ENCODE data around the gene ZMIZ1.
"Not testable (repeated sequence)": the region's sequence is repeated elsewhere in the genome, so short reads cannot be mapped to it uniquely, and the experiment has no call there.

Gene ZMIZ1

DNA sequence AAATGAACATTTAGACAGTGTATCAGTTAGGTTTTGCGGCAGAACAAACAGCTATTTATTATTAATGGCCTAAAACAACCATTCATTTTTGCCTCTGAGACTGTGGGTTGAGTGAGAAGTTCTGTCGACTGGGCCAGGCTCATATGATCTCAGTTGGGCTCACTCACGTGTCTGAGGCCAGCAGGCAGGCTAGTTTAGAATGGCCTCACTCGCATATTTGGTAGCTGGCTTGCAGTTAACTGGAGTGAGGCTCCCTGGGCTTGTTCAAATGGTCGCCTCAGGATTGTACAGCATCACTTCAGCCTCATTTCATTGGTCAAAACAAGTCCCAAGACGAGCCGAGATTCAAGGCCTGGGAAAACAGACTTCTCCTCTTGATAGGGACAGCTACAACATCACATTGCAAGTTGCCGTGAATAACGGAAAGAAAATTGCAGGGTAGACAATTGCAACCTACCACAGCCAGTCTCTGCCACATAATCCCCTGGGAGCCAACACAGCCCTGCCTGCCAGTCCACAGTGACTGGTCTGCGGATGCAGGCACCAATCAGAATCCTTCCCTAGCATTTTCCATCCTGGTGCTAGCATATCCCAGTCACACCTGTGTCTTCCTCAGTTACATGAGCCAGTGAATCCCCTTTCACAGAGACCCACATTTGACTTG lies 255.4 kb downstream of the ZMIZ1 start:
- no peak for FAIRE-seq
- no peak for DNase-seq (ENCODE audit: insufficient read length, low spot score)

DNA sequence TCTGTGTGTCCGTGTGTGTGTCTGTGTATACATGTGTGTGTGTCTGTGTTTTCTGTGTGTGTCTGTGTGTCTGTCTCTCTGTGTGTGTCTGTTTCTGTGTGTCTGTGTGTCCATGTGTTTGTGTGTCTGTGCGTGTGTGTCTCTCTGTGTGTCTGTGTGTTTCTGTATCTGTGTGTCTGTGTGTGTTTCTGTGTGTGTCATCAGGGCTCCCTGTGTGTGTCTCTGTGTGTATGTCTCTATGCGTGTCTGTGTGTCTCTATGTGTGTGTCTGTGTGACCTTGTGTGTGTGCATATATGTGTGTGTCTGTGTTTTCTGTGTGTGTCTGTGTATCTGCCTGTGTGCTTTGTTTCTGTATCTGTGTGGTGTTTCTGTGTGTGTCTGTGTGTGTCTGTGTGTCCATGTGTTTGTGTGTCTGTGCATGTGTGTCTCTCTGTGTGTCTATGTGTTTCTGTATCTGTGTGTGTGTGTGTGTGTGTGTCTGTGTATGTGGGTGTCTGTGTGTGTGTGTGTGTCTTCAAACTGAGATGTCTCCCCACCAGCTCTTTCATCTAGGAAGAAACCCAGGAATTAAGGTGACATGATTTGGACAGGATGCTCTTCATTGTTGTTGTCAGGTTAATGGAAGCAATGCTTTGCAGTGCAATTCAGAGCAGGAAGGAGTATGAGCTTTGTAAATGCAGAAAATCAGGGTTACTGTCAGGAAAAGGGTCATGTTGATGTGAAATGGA lies 257.8 kb downstream of the ZMIZ1 start:
- peak; percentile 92 for FAIRE-seq
- no peak for DNase-seq (ENCODE audit: insufficient read length, low spot score)

DNA sequence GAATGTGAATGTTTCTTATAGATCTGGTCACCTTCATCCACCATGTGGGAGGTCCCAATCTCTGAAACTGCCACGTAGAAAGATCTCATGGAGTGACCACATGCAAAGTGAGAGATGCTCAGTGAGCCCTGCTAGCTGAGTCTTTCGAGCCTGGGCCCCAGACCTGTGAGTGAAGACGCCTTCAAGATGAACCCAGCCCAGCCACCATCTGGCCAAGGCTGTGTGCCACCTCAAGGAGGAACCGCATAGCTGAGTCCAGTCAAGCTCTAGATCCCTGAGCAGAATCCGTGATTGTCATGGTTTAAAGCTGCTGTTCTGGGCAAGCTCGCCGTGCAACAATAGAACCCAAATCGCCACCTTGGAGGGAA lies 258.3 kb downstream of the ZMIZ1 start:
- FAIRE-seq (no peak), DNase-seq (ENCODE audit: insufficient read length, low spot score) (no peak)

DNA sequence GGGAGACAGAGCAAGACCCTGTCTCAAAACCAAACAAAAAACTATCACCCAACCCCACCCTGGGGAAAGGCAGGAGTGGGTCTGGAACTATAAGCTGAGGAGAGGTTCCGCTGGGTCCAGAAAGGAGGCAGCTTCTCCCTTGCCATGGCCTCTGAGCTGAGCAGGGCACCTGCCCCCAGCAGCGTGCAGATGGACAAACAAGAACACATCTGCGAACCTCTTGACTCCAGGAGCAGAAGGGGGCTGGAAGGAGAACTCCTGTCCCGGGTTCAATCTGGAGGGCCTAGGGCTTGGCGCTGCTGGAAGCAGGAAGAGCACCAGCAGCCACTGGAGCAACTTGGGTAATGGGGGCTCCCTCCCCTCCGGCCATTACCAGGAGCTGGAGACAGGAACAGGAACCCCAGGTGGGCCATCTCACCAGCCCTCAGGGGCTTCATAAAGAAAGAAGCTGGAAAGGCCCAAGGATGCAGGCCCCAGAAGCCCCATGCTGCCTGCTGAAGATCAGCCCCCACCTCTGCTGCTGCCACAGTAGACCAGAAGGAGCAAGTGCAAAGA lies 259.5 kb downstream of the ZMIZ1 start:
- FAIRE-seq (no peak), DNase-seq (ENCODE audit: insufficient read length, low spot score) (no peak)

DNA sequence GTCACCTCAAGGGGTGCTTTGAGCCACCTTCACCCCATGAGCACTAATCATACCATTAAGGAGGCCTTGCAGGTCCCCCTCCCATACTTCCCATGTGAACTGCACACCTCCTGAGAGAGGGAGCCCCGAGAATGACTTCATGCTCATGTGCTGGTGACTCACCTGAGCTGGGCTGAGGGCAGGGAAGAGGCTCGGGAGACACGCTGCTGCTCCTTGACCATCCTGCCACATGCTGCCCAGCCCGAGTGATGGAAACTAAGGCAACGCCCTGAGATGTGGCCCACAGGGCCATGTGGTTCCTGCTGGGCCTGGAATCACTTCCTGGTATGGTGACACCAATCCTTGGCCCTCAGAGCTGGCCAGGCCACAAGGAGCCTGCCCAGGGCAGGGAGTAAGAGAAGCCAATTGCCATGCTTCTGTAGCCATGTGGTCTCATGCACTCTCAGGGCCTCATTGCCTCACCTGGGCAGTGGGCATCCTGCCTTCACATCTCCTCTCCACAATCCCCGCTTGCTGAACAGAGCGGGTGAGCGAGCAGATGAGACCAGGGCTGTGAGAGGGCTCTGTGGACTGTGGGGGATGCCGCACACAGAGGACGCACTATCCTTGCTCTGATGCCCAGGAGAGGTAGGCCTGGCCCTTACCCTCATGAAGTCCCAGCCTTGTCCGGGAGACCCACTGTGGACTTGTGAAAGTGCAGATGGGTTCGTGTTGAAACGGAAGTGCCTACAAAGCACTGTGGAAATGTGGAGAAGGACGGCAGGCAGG lies 260.2 kb downstream of the ZMIZ1 start:
- DNase-seq (ENCODE audit: insufficient read length, low spot score) (no peak), FAIRE-seq (no peak)

DNA sequence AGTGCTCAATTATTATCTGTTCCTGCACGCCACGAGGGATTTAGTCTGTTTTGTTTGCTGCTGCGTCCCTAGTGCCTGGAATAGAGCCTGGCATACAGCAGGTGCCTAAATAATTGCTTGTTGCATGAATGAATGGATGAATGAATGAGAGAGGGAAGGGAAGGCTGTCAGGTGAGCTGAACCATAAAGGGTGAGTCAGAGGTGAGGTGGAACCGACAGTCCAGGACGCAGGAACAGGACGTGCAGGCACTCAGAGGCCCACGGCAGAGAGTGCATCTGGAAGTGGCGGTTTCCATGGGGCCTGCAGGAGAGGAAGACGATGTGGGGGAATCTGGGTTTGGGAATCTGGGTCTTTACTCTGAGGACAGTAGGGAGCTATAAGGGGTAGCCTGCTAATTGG lies 260.8 kb downstream of the ZMIZ1 start:
- DNase-seq (ENCODE audit: insufficient read length, low spot score): no peak
- no peak for FAIRE-seq

DNA sequence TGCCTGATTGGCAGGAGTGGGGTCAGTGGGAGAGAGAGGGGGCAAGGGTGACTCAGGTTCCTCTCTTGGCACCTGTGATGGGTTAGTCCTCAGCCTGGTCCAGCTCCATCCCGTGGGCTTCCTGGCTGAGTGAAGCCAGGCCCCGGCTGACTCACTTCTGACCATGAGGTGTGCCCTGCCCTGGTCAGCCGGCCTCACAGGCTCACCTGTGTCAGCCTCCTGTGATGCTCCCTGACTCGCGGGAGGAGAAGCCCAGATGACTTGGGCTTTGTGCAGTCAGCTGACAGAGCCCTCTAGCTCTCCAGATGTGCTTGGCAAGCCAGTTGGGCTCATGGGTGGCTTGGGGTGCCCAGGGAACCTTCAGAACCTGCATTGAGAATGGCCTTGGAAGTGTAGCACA lies 262.5 kb downstream of the ZMIZ1 start:
- FAIRE-seq (no peak), DNase-seq (ENCODE audit: insufficient read length, low spot score) (no peak)

DNA sequence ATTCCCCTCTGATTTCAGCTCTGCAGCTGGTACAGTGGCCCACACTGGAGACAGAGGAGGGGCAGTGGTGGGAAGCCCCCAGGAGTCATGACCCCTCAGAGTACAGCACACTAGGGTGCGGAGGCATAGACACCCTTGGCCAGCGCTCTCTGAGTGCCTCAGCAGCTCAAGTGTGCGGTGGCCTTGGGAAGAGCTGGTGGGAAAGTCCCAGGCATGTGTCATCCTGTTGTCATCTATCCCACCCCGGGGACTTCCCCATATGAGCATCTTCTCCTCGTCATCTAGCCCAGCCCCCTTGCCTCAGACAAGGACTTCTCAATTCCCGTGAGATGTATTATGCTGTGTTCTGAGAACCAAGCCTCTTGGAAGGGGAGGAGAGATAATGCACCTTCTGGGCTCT lies 262.9 kb downstream of the ZMIZ1 start:
- peak; percentile 75 for DNase-seq (ENCODE audit: insufficient read length, low spot score)
- FAIRE-seq: no peak

DNA sequence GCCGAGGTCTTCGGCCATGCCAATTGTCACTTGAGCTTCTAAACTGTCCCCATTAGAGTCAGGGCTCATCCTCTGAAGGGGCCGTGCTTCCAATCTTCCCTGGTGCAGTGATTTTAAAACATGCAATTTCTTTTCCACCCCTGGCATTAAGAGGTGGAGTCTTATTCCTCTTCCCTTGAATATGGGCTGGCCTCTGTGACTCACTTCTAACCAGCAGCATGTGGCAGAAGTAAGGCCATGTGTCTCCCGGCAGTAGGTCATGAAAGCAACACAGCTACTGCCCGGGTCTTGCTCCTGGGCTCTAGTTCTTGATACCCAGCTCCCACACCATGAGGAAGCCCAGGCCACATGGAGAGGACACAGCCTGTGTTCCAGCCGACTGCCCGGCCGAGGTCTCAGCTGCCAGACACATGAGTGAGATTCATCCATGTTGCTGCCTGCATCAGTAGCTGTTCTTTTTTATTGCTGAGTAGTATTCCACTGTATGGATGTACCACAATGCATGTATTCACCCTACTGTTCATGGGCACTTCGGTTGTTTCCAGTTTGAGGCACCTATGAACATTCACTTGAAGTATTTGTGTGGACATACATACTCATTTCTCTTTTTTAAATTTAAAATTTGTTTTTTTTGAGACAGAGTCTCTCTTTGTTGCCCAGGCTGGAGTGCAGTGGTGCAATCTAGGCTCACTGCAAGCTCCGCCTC lies 264.0 kb downstream of the ZMIZ1 start:
- not testable (repeated sequence) for DNase-seq (ENCODE audit: insufficient read length, low spot score)
- FAIRE-seq: peak; percentile 98

DNA sequence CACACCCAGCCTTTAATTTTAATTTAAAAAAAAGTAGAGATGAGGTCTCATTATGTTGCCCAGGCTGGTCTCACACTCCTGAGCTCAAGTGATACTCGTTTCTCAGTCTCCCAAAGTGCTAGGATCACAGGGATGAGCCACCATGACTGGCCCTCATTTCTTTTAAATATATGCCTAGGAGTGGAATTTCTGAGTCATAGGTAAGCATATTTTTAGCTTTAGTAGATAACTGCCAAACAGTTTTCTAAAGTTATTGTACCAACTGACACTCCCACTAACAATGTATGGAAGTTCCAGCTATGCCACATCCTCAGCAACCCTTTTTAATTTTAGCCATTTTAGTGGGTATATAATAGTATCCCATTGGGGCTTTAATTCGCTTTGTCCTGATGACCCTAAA lies 264.7 kb downstream of the ZMIZ1 start:
- FAIRE-seq (no peak), DNase-seq (ENCODE audit: insufficient read length, low spot score) (no peak)

DNA sequence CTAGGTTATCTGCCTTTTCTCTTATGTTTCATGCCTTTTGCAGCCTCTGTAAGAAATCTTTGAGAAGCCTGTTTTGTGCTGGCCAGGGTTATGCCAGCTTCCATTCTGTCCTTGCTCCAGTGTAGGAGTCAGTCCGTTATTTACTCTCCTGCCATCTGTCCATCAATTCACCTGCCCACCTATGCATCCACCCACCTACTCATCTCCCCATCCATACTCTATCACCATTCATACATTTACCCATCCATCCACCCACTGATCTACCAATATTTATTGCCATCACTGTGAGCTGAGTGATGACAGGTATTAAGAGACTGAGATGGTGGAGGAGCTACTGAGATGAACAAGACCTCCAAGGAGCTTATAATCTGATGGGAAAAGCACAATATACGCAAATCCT lies 265.8 kb downstream of the ZMIZ1 start:
- DNase-seq (ENCODE audit: insufficient read length, low spot score) (no peak), FAIRE-seq (no peak)

DNA sequence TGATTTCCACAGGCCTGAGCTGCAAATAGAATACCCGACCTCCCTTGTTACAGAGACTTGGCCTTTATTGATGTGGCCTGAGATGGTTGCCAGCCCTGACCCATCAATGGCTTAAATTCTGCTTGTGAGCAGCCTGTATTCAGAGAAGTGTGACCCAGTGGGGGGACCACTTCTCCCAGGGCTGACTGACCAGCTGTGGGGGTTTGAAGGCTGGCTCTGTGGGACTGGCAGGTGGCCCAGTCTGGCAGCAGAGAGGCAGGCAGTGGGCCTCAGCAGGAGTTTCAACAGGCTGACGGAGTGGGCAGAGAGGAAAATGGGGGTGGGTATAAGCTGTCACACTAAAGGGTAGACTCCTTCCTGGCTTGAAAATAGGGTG lies 266.3 kb downstream of the ZMIZ1 start:
- DNase-seq (ENCODE audit: insufficient read length, low spot score): no peak

DNA sequence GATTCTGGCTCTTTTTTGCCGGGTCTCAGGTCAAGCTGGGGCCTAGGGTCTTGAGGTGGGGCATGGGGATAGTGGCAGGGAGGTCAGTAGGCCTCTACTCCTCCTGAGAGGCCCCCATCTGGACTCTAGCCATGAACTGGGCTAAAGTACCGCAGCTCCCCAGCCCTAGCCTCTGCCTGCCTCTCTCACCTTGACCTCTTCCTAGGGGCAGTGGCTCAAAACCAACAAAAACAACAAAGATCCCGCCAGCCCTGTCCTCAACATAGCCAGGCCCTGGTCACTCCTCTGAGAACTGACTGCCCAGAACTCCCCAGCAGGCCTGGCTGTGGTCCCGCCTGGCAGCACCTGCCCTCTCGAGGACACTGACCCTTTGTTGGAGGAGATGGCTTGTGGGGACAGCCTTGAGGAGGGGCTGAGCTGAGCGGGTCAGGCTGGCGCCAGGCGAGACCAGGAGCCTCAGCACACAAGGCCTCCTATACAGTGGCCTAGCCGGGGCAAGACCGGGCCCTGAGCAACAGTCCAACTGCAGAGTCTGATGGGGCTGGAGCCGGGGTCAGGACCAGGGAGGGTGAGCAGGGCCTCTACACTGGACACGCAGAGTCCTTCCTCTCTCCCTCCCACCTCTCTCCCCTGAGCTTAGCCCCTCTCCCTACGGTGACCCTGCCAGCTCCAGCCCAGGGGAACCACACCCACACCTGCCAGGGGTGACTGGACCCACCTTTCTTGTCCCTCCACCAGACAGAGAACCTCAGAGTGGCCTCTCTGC lies 266.9 kb downstream of the ZMIZ1 start:
- FAIRE-seq: no peak
- no peak for DNase-seq (ENCODE audit: insufficient read length, low spot score)

More for the DNA sequence above, 266.3 kb downstream of the ZMIZ1 start:
- FAIRE-seq: no peak

DNA sequence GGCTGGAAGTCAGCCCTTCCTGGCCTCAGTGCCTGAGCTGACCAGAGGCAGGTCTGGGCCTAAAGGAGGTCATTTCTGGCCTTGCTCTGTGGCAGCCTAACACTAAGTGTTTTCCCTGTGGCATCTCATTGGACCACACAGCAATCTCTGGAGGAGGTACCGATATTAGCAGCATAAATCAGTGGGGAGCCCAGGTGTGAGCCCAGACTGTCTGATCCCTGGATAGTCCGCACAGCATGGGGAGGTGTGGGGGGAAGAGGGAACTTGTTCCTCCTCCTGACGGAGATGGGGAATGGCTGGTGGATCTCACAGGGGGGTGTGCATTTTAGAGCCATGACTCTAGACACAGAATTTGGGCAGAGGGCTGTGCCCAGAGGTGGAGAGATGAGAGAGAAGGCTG lies 267.5 kb downstream of the ZMIZ1 start:
- no peak for FAIRE-seq
- DNase-seq (ENCODE audit: insufficient read length, low spot score): no peak

DNA sequence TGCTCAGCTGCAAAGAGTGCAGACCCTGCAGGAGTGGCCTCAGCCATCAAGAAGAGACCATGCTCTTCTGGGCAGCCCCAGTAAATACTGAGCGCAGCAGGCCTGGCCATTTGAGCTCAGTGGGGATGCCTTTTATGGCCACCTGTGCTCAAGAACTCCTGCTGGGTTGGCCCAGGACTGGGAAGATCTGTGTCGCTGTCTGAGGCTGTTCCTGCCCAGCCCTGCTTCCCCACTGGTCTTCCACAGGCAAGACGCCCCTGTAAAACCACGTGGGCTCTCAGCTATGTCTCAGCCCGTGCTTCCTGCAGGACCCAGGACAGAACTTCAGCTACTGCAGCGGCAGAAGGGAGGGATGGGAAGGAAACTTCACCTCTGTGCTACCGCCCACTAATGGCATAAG lies 268.0 kb downstream of the ZMIZ1 start:
- FAIRE-seq: no peak

DNA sequence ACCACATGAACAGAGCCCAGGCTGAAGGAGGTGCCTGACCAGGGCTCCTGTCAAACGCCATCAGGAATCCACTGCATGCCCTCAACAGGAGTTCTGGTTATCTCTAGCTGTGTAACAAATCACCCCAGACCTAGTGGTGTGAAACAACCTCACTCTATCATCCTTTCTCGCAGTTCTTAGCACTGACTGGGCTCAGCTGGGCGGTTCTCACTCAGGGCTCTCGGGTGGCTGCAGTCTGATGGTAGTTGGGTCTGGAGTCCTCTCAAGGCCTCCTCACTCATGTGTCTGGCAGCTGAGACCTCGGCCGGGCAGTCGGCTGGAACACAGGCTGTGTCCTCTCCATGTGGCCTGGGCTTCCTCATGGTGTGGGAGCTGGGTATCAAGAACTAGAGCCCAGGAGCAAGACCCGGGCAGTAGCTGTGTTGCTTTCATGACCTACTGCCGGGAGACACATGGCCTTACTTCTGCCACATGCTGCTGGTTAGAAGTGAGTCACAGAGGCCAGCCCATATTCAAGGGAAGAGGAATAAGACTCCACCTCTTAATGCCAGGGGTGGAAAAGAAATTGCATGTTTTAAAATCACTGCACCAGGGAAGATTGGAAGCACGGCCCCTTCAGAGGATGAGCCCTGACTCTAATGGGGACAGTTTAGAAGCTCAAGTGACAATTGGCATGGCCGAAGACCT lies 269.2 kb downstream of the ZMIZ1 start:
- peak; percentile 98 for FAIRE-seq
- not testable (repeated sequence) for DNase-seq (ENCODE audit: insufficient read length, low spot score)

More for the DNA sequence above, 268.0 kb downstream of the ZMIZ1 start:
- DNase-seq (ENCODE audit: insufficient read length, low spot score): no peak

DNA sequence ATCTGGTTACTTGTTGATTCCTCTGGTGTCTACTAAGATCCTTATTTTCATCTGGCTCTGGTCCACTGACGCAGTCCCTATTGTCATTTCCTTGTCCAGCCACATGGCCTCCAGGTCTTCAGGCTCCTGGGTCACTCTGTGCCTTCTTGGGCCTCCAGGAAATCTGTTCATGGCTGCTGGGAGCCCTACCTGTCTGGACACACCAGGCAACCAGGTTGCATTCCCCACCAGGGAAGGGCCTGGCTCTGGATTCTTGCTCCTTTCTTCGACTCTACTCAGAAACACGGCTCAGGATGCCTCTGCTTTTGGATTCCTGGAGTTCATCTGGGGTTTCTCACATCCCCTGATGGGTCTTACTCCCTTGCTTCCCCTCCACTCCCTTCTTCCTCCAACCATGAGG lies 270.5 kb downstream of the ZMIZ1 start:
- FAIRE-seq (no peak), DNase-seq (ENCODE audit: insufficient read length, low spot score) (no peak)

DNA sequence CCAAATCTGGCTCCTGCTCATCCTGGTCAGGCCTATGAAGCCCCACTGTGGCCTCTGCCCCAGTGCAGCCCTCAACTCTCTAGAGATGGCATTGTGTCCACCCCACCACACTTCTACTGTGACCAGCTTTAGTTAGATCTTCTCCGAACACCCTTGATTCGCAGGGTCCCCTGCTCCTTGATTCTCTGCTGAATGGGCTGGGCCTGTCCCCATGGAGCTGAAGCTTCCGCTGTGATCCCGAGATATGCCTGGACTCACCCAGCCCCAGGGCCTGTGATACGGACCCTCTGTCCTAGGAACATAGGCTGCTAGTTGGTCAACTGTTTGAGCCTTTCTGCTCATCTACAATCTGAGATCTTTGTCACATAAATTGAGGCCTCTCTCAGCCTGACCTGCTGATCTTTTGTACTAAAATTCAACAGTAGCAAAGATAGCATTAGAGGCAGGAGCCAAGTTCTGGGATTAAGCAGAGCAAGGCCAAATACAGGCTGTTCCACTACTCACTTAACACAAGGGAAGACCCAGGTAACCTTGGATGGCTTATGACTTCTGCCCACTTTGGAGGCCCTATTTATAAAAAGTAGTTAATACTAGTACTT lies 272.0 kb downstream of the ZMIZ1 start:
- DNase-seq (ENCODE audit: insufficient read length, low spot score) (no peak), FAIRE-seq (no peak)

DNA sequence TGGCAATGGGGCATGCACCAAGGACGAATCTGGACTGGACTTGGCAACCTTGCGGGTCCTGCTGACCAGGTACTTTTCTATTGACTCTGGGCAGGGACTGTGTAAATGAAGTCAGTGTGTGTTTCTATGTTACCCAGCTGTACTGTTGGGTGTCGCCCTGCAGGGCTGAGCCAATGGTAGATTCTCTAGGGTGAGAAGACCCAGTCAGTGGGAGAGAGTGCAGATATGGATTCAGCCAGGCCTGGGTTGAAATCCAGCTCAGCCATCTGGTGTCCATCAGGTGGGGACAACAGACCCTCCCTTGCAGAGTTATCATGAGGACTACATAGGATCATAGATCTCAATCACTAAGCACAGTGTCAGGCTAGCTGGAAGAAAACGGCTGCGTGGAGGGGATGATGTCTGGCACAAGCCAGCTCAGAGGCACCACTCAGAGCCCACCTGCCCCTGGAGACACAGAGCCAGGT lies 273.6 kb downstream of the ZMIZ1 start:
- DNase-seq (ENCODE audit: insufficient read length, low spot score): no peak

More for the DNA sequence above, 273.6 kb downstream of the ZMIZ1 start:
- FAIRE-seq: no peak

Measured in HTR-8/SVneo (cell line).